ENCODE results near the gene GPC6.

The GPC6 gene

GRCh38 chr13:93225610-93226009, 997 bp upstream of the GPC6 start:
- H3K4me1 ChIP-seq (ENCODE audit: control insufficient read depth, insufficient read depth, low read length), result no peaks in the 10 kb centered on the region
- TF ChIP-seq ZNF580 (tag by site-specific recombination; IDR thresholded peaks at IDR 0.05) (no peak), ZNF404 (tag by site-specific recombination; IDR thresholded peaks at IDR 0.05) (no peak), ZNF366 (tag by site-specific recombination; conservative IDR thresholded peaks at IDR 0.05) (no peak), ZNF423 (tag by site-specific recombination; IDR thresholded peaks at IDR 0.05) (no peak), ZNF473 (tag by site-specific recombination; IDR thresholded peaks at IDR 0.05) (no peak), RBAK (tag by site-specific recombination; IDR thresholded peaks at IDR 0.05) (no peak), ZNF560 (tag by site-specific recombination; IDR thresholded peaks at IDR 0.05; ENCODE audit: borderline replicate concordance) (no peak), BCL11A (tag by site-specific recombination; IDR thresholded peaks at IDR 0.05; ENCODE audit: low read depth) (no peak), ZNF514 (tag by site-specific recombination; IDR thresholded peaks at IDR 0.05) (no peak), ZNF184 (tag by site-specific recombination; IDR thresholded peaks at IDR 0.05) (no peak), GLIS2 (tag by site-specific recombination; IDR thresholded peaks at IDR 0.05) (no peak)
- TF ChIP-seq, protein P1, sequence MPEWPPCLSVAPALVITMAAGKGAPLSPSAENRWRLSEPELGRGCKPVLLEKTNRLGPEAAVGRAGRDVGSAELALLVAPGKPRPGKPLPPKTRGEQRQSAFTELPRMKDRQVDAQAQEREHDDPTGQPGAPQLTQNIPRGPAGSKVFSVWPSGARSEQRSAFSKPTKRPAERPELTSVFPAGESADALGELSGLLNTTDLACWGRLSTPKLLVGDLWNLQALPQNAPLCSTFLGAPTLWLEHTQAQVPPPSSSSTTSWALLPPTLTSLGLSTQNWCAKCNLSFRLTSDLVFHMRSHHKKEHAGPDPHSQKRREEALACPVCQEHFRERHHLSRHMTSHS (tag by site-specific recombination; IDR thresholded peaks at IDR 0.05), result no peak
- H3K36me3 ChIP-seq (ENCODE audit: control insufficient read depth in 2 of 2, insufficient read depth in 1 of 2, low read length in 2 of 2), result no peaks in the 10 kb centered on the region
- H3K4me3 ChIP-seq (ENCODE audit: low read depth, low read length), result no peak overlapping the region
- POLR2A ChIA-PET, result no interaction called here
- no peak overlapping the region for H3K27ac ChIP-seq (ENCODE audit: extremely low read depth, low read depth, low read length)
- H3K9me3 ChIP-seq (ENCODE audit: control insufficient read depth, insufficient read depth, low read depth, low read length), result no peaks in the 10 kb centered on the region
- CTCF ChIA-PET, result no interaction called here

GRCh38 chr13:93226065-93226622, 463 bp upstream of the GPC6 start:
- CTCF ChIA-PET, result interaction anchor here (0.9 kb wide), 1 partner anchor 653 kb away, joined by 3 read pairs; no protein-coding TSS in a partner anchor
- TF ChIP-seq, protein P2, sequence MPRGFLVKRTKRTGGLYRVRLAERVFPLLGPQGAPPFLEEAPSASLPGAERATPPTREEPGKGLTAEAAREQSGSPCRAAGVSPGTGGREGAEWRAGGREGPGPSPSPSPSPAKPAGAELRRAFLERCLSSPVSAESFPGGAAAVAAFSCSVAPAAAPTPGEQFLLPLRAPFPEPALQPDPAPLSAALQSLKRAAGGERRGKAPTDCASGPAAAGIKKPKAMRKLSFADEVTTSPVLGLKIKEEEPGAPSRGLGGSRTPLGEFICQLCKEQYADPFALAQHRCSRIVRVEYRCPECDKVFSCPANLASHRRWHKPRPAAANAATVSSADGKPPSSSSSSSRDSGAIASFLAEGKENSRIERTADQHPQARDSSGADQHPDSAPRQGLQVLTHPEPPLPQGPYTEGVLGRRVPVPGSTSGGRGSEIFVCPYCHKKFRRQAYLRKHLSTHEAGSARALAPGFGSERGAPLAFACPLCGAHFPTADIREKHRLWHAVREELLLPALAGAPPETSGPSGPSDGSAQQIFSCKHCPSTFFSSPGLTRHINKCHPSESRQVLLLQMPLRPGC (tag by site-specific recombination; IDR thresholded peaks at IDR 0.05), result no peak
- TF ChIP-seq ZBTB11 (tag by site-specific recombination; conservative IDR thresholded peaks at IDR 0.05; ENCODE audit: low read depth), result no peak
- TF ChIP-seq SETDB1 (IDR thresholded peaks at IDR 0.05; ENCODE audit: insufficient read length, low read length), result peak; percentile 43
- TF ChIP-seq ZFP69B (tag by site-specific recombination; IDR thresholded peaks at IDR 0.05), result no peak
- no peak for TF ChIP-seq ZNF558 (tag by site-specific recombination; IDR thresholded peaks at IDR 0.05)
- TF ChIP-seq ZNF626 (tag by site-specific recombination; IDR thresholded peaks at IDR 0.05), result no peak
- TF ChIP-seq TRIM28 (IDR thresholded peaks at IDR 0.05; ENCODE audit: borderline replicate concordance, low read length), result peak; percentile 86; the same call in 1 of the 2 replicates
- POLR2A ChIA-PET, result no interaction called here
- Histone ChIP-seq H3K9me3 (ENCODE audit: control insufficient read depth, insufficient read depth, low read depth, low read length) (no peaks in the 10 kb centered on the region), H3K4me1 (ENCODE audit: control insufficient read depth, insufficient read depth, low read length) (no peaks in the 10 kb centered on the region), H3K27ac (ENCODE audit: extremely low read depth, low read depth, low read length) (no peak overlapping the region), H3K4me3 (ENCODE audit: low read depth, low read length) (peak overlapping the region; percentile 86), H3K36me3 (ENCODE audit: control insufficient read depth in 2 of 2, insufficient read depth in 1 of 2, low read length in 2 of 2) (no peaks in the 10 kb centered on the region)
